Measurements from ENCODE around the gene TRIM9. TPM values are rescaled to one million over a fixed set of nuclear protein-coding genes. Genes with fewer than 3 reads are reported as not detected.

TRIM9 gene
- total and polyA plus RNA-seq, 2 of the 4 experiments (the other 2 are of a cell fraction), result under 0.01 to 0.09 TPM

GRCh38 chr14:51079085-51079484 lies 15.8 kb downstream of the TRIM9 start:
- in situ Hi-C loops (cut with MboI; ENCODE audit: low sequenced_read_pairs), result no loop called here
- WGBS, 2 experiments (ENCODE audit: extremely low coverage in 2 of 2, insufficient read length in 1 of 2), result no CpG with 5 or more reads among the region's 1 CpG
- ATAC-seq (ENCODE audit: low read depth), result no peak

More at GRCh38 chr14:51079085-51079484, 15.8 kb downstream of the TRIM9 start:
- no peaks in the 10 kb centered on the region for H3K36me3 ChIP-seq (ENCODE audit: control insufficient read depth, insufficient read depth, low read length)
- no peak overlapping the region for H4K8ac ChIP-seq (ENCODE audit: low read depth in 2 of 2, low read length in 2 of 2)
- peaks cover 16% of the 10 kb centered on the region for H3K27me3 ChIP-seq (ENCODE audit: control insufficient read depth, insufficient read depth, low read length)
- H4K20me1 ChIP-seq (ENCODE audit: insufficient read depth, low read length), result no peaks in the 10 kb centered on the region
- H3K23ac ChIP-seq (ENCODE audit: low read depth, low read length), result no peak overlapping the region
- no peak overlapping the region for H3K4me2 ChIP-seq (ENCODE audit: low read depth, low read length)
- H2BK20ac ChIP-seq (ENCODE audit: low read depth, low read length), result no peak overlapping the region
- no peak overlapping the region for H3K18ac ChIP-seq (ENCODE audit: low read depth, low read length)
- no peak overlapping the region for H2AK5ac ChIP-seq (ENCODE audit: low read depth, low read length)
- H3K79me1 ChIP-seq (ENCODE audit: low read depth in 1 of 2, low read length in 2 of 2), result no peaks in the 10 kb centered on the region
- no peak overlapping the region for H3K4ac ChIP-seq (ENCODE audit: low read depth, low read length)
- no peak overlapping the region for H2BK15ac ChIP-seq (ENCODE audit: low read depth, low read length)
- H3K9me3 ChIP-seq (ENCODE audit: control insufficient read depth, insufficient read depth, low read length), result no peaks in the 10 kb centered on the region
- POLR2A ChIA-PET (ENCODE audit: unreplicated experiment), result no interaction called here
- no peak overlapping the region for H4K91ac ChIP-seq (ENCODE audit: insufficient read depth, low read depth, low read length)
- H3K27ac ChIP-seq (ENCODE audit: insufficient read depth, low read length), result no peak overlapping the region
- no peak overlapping the region for H3K4me3 ChIP-seq (ENCODE audit: insufficient read depth, low read depth, low read length)
- CTCF ChIA-PET, result no interaction called here
- no peaks in the 10 kb centered on the region for H3K9me1 ChIP-seq (ENCODE audit: insufficient read depth, low read length)
- H2AK9ac ChIP-seq (replicated peaks; ENCODE audit: low read depth, low read length, poor library complexity), result no peak overlapping the region
- no peak overlapping the region for H3K14ac ChIP-seq (replicated peaks; ENCODE audit: low read depth, low read length)
- no peak overlapping the region for H2AFZ ChIP-seq (replicated peaks; ENCODE audit: low read length, poor library complexity)
- intact Hi-C loops (cut with micrococcal nuclease) (no loop called here), dilution Hi-C loops (cut with HindIII; ENCODE audit: low sequenced_read_pairs, unreplicated experiment) (no loop called here)
- no peak overlapping the region for H4K5ac ChIP-seq (ENCODE audit: low read depth, low read length)
- no peaks in the 10 kb centered on the region for H3K4me1 ChIP-seq (ENCODE audit: control insufficient read depth, insufficient read depth, low read length)
- H2BK5ac ChIP-seq (ENCODE audit: low read depth, low read length, poor library complexity, severe bottlenecking), result no peak overlapping the region
- no peak overlapping the region for H3K56ac ChIP-seq (ENCODE audit: extremely low read depth, insufficient read depth, low read length)
- H3K9ac ChIP-seq (ENCODE audit: low read depth, low read length), result no peak overlapping the region
- DNase-seq, result no peak
- H2BK120ac ChIP-seq (ENCODE audit: low read depth, low read length), result no peak overlapping the region
- no TSS peak for BruUV-seq (replicated peaks)
- TF ChIP-seq SMC3 (IDR thresholded peaks at IDR 0.05; ENCODE audit: low read depth, low read length) (no peak), MXI1 (IDR thresholded peaks at IDR 0.05; ENCODE audit: borderline replicate concordance, low read depth, low read length) (no peak), BHLHE40 (IDR thresholded peaks at IDR 0.05; ENCODE audit: low read depth, low read length) (no peak), ELK1 (IDR thresholded peaks at IDR 0.05; ENCODE audit: borderline replicate concordance, low read depth, low read length) (no peak), USF2 (IDR thresholded peaks at IDR 0.05; ENCODE audit: low read depth, low read length) (no peak), MAZ (IDR thresholded peaks at IDR 0.05; ENCODE audit: borderline replicate concordance, low read depth, low read length) (no peak), RFX5 (IDR thresholded peaks at IDR 0.05; ENCODE audit: low read depth, low read length) (no peak), POLR2A (IDR thresholded peaks at IDR 0.05; ENCODE audit: low read depth, low read length) (no peak), CHD1 (IDR thresholded peaks at IDR 0.05; ENCODE audit: low read depth, low read length) (no peak), CTCF (conservative IDR thresholded peaks at IDR 0.05; ENCODE audit: low read depth, low read length) (no peak), RAD21 (IDR thresholded peaks at IDR 0.05; ENCODE audit: low read length) (no peak), FOS (IDR thresholded peaks at IDR 0.05; ENCODE audit: low read depth, low read length) (no peak), RCOR1 (IDR thresholded peaks at IDR 0.05; ENCODE audit: insufficient replicate concordance, low read length) (no peak), CEBPB (IDR thresholded peaks at IDR 0.05; ENCODE audit: low read depth, low read length) (no peak), MAFK (IDR thresholded peaks at IDR 0.05; ENCODE audit: low read depth, low read length) (no peak), NFE2L2 (IDR thresholded peaks at IDR 0.05; ENCODE audit: low read depth, low read length) (no peak)

All from IMR-90 (cell line).